Epithelial cell of proximal tubule (primary cell): ENCODE measurements around the gene HNMT. TPM values are rescaled to one million over a fixed set of nuclear protein-coding genes. Genes with fewer than 3 reads are reported as not detected.

Experiments used
- DNase-seq: peaks from one replicate; pipeline ENCODE4 v3.0.0-alpha.2; 2011; ENCODE audit warnings: low read depth
- H3K4me3 ChIP-seq: 2 replicates; pipeline ENCODE4 v1.5.1; 2011; ENCODE audit warnings: low read depth, mild to moderate bottlenecking, low read length
- CTCF ChIP-seq: conservative IDR thresholded peaks from 2 replicates; pipeline ENCODE4 v1.5.1; 2012; ENCODE audit warnings: low read depth, mild to moderate bottlenecking, low read length
- total RNA-seq: library from RNA; depleted of rRNA; stranded (reverse); fragments of >200 nt; gene quantifications from 2 replicates; pipeline ENCODE4 v1.2.3, GENCODE V29; 2015

HNMT gene
- total RNA-seq, 1 donor from 2014 or later = 22.9 TPM

GRCh38 chr2:138059487-138060300, 95.4 kb downstream of the HNMT start:
- no peak for DNase-seq
- no peak for TF ChIP-seq CTCF
- H3K4me3 ChIP-seq = no peak overlapping the region

- TF ChIP-seq CTCF = no peak
- no peak for DNase-seq
- H3K4me3 ChIP-seq = no peak overlapping the region
These were observed 96.0 kb downstream of the HNMT start for GRCh38 chr2:138060301-138060635.

- TF ChIP-seq CTCF = no peak
These were observed 97.7 kb downstream of the HNMT start for GRCh38 chr2:138061961-138062360.

GRCh38 chr2:138063181-138063580, 98.9 kb downstream of the HNMT start:
- DNase-seq = no peak
- no peak overlapping the region for H3K4me3 ChIP-seq
- no peak for TF ChIP-seq CTCF

More at GRCh38 chr2:138061961-138062360, 97.7 kb downstream of the HNMT start:
- no peak for DNase-seq
- H3K4me3 ChIP-seq = no peak overlapping the region
